22Rv1 (cell line): ENCODE measurements around the gene EPHA3.

Experiments used
- CTCF ChIP-seq: fragments of 450-650 bp; IDR thresholded peaks from 2 replicates; pipeline ENCODE4 v1.5.1; 2017; ENCODE audit warnings: mild to moderate bottlenecking
- ZFX ChIP-seq: fragments of 450-650 bp; IDR thresholded peaks from 2 replicates; pipeline ENCODE4 v1.6.1; 2017; ENCODE audit warnings: antibody characterized with exemption, borderline replicate concordance

GRCh38 chr3:89164774-89165173 is 57.4 kb downstream of the EPHA3 start:
- TF ChIP-seq CTCF (no peak), ZFX (no peak)
